Measurements from ENCODE around the gene GRAMD4. TPM values are rescaled to one million over a fixed set of nuclear protein-coding genes. Genes with fewer than 3 reads are reported as not detected.

Gene GRAMD4
- total RNA-seq (2014; rRNA removed; shearing (Covaris generic)) = 17.1 and 18.9 TPM in 2 replicates

GRCh38 chr22:46619830-46620501, at the start of gene GRAMD4:
Gene GRAMD4 (plus strand): TSS chr22:46620386. CDS start chr22:46626800, 6,414 bp downstream.
- no peak for DNase-seq
- no peaks in the 10 kb centered on the region for H3K36me3 ChIP-seq (replicated peaks; ENCODE audit: control insufficient read depth, insufficient read depth, low read length)

GRCh38 chr22:46571642-46572250, 48.4 kb upstream of the GRAMD4 start:
- no peaks in the 10 kb centered on the region for H3K27me3 ChIP-seq (ENCODE audit: control insufficient read depth, insufficient read depth, low read length)
- H3K36me3 ChIP-seq (replicated peaks; ENCODE audit: control insufficient read depth, insufficient read depth, low read length) = no peaks in the 10 kb centered on the region

More at GRCh38 chr22:46619830-46620501, at the start of gene GRAMD4:
- Histone ChIP-seq H3K4me3 (ENCODE audit: insufficient read depth, low read depth, low read length) (no peak within 1 kb of the TSS), H3K27me3 (ENCODE audit: control insufficient read depth, insufficient read depth, low read length) (no peaks in the 10 kb centered on the region)

GRCh38 chr22:46572911-46573780, 47.0 kb upstream of the GRAMD4 start:
- Histone ChIP-seq H3K27me3 (ENCODE audit: control insufficient read depth, insufficient read depth, low read length) (peaks cover 3% of the 10 kb centered on the region), H3K4me3 (ENCODE audit: insufficient read depth, low read depth, low read length) (no peak overlapping the region), H3K36me3 (replicated peaks; ENCODE audit: control insufficient read depth, insufficient read depth, low read length) (no peaks in the 10 kb centered on the region)
- DNase-seq = no peak

More at GRCh38 chr22:46571642-46572250, 48.4 kb upstream of the GRAMD4 start:
- no peak for DNase-seq
- no peak overlapping the region for H3K4me3 ChIP-seq (ENCODE audit: insufficient read depth, low read depth, low read length)

GRCh38 chr22:46573781-46574437, 46.3 kb upstream of the GRAMD4 start:
- Histone ChIP-seq H3K36me3 (replicated peaks; ENCODE audit: control insufficient read depth, insufficient read depth, low read length) (no peaks in the 10 kb centered on the region), H3K4me3 (ENCODE audit: insufficient read depth, low read depth, low read length) (no peak overlapping the region), H3K27me3 (ENCODE audit: control insufficient read depth, insufficient read depth, low read length) (peaks cover 3% of the 10 kb centered on the region)
- DNase-seq = no peak

GRCh38 chr22:46574438-46574992, 45.7 kb upstream of the GRAMD4 start:
- Histone ChIP-seq H3K27me3 (ENCODE audit: control insufficient read depth, insufficient read depth, low read length) (peaks cover 3% of the 10 kb centered on the region), H3K4me3 (ENCODE audit: insufficient read depth, low read depth, low read length) (no peak overlapping the region), H3K36me3 (replicated peaks; ENCODE audit: control insufficient read depth, insufficient read depth, low read length) (no peaks in the 10 kb centered on the region)
- no peak for DNase-seq

- Histone ChIP-seq H3K4me3 (ENCODE audit: insufficient read depth, low read depth, low read length) (no peak overlapping the region), H3K27me3 (ENCODE audit: control insufficient read depth, insufficient read depth, low read length) (peaks cover 3% of the 10 kb centered on the region), H3K36me3 (replicated peaks; ENCODE audit: control insufficient read depth, insufficient read depth, low read length) (no peaks in the 10 kb centered on the region)
- DNase-seq = peak; percentile 76
These were observed 44.9 kb upstream of the GRAMD4 start for GRCh38 chr22:46574993-46575910.

GRCh38 chr22:46575911-46576555, 44.2 kb upstream of the GRAMD4 start:
- Histone ChIP-seq H3K36me3 (replicated peaks; ENCODE audit: control insufficient read depth, insufficient read depth, low read length) (no peaks in the 10 kb centered on the region), H3K4me3 (ENCODE audit: insufficient read depth, low read depth, low read length) (peak overlapping the region; percentile 63), H3K27me3 (ENCODE audit: control insufficient read depth, insufficient read depth, low read length) (peaks cover 3% of the 10 kb centered on the region)
- DNase-seq = peak; percentile 78

GRCh38 chr22:46576556-46577367, 43.4 kb upstream of the GRAMD4 start:
- H3K4me3 ChIP-seq (ENCODE audit: insufficient read depth, low read depth, low read length) = peak overlapping the region; percentile 63
- DNase-seq = peak; percentile 98
- H3K36me3 ChIP-seq (replicated peaks; ENCODE audit: control insufficient read depth, insufficient read depth, low read length) = no peaks in the 10 kb centered on the region
- H3K27me3 ChIP-seq (ENCODE audit: control insufficient read depth, insufficient read depth, low read length) = peaks cover 3% of the 10 kb centered on the region

GRCh38 chr22:46577368-46578249, 42.6 kb upstream of the GRAMD4 start:
- H3K27me3 ChIP-seq (ENCODE audit: control insufficient read depth, insufficient read depth, low read length) = peaks cover 3% of the 10 kb centered on the region
- DNase-seq = peak; percentile 69
- no peaks in the 10 kb centered on the region for H3K36me3 ChIP-seq (replicated peaks; ENCODE audit: control insufficient read depth, insufficient read depth, low read length)
- H3K4me3 ChIP-seq (ENCODE audit: insufficient read depth, low read depth, low read length) = peak overlapping the region; percentile 60

GRCh38 chr22:46578251-46578823, 41.8 kb upstream of the GRAMD4 start:
- DNase-seq = no peak
- Histone ChIP-seq H3K4me3 (ENCODE audit: insufficient read depth, low read depth, low read length) (peak overlapping the region; percentile 60), H3K27me3 (ENCODE audit: control insufficient read depth, insufficient read depth, low read length) (peaks cover 3% of the 10 kb centered on the region), H3K36me3 (replicated peaks; ENCODE audit: control insufficient read depth, insufficient read depth, low read length) (no peaks in the 10 kb centered on the region)

GRCh38 chr22:46578824-46579561, 41.2 kb upstream of the GRAMD4 start:
- peak; percentile 58 for DNase-seq
- Histone ChIP-seq H3K4me3 (ENCODE audit: insufficient read depth, low read depth, low read length) (no peak overlapping the region), H3K36me3 (replicated peaks; ENCODE audit: control insufficient read depth, insufficient read depth, low read length) (no peaks in the 10 kb centered on the region), H3K27me3 (ENCODE audit: control insufficient read depth, insufficient read depth, low read length) (peaks cover 3% of the 10 kb centered on the region)

Measured in H7 (cell line).